ENCODE data around the gene PLIN5.
A peak's percentile ranks its signal among the peaks of the same experiment; 100 is the strongest.
"Not testable (repeated sequence)": the region's sequence is repeated elsewhere in the genome, so short reads cannot be mapped to it uniquely, and the experiment has no call there.

Gene PLIN5

DNA sequence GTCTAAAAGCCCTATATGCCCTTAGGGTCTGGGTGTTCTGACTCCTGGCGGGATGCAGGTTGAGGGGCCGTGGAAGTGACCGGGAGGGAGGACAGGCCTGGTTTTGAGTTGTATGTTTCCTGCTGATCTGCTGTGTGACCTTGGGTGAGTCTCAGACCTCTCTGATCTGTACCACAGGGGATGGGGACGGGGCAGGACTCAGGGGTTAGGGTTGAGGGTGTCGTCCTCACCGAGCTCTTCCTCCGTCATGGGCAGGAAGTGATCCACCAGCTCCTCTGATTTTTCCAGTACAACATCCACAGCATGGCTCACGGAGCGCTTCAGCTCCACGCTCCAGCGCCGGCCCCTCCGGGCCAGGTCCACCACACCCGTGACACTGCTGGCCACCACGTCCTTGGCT lies 6.2 kb downstream of the PLIN5 start:
- H3K9ac ChIP-seq (ENCODE audit: insufficient read length, low read depth) = no peak overlapping the region
- H3K36me3 ChIP-seq (ENCODE audit: insufficient read depth, insufficient read length, low read length) = no peaks in the 10 kb centered on the region
- H3K27me3 ChIP-seq (ENCODE audit: insufficient read depth, insufficient read length) = no peaks in the 10 kb centered on the region
- no peak for DNase-seq (ENCODE audit: low read depth, low spot score)
- TF ChIP-seq YY1 (IDR thresholded peaks at IDR 0.05; ENCODE audit: insufficient read depth, insufficient read length) = no peak
- TF ChIP-seq SUZ12 (IDR thresholded peaks at IDR 0.05; ENCODE audit: extremely low read depth, insufficient read depth, insufficient read length) = no peak
- TF ChIP-seq ZNF274 (IDR thresholded peaks at IDR 0.05; ENCODE audit: low read depth, low read length) = no peak
- H3K4me3 ChIP-seq (ENCODE audit: insufficient read length, low read depth) = no peak overlapping the region
- H3K9me3 ChIP-seq (ENCODE audit: insufficient read depth, low read length) = no peaks in the 10 kb centered on the region
- H3K4me1 ChIP-seq (ENCODE audit: insufficient read depth, insufficient read length) = no peaks in the 10 kb centered on the region

DNA sequence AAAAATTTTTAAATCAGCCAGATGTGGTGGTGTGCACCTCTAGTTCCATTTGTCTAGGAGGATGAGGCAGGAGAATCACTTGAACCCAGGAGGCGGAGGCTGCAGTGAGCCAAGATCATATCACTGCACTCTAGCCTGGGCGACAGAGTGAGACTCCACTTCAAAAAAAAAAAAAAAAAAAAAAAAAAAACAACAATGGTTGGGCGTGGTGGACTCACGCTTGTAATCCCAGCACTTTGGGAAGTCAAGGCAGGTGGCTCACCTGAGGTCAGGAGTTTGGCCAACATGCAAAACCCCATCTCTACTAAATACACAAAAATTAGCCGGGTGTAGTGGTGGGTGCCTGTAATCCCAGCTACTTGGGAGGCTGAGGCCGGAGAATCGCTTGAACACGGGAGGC lies 7.6 kb downstream of the PLIN5 start:
- not testable (repeated sequence) for H3K9ac ChIP-seq (ENCODE audit: insufficient read length, low read depth); H3K27me3 ChIP-seq (ENCODE audit: insufficient read depth, insufficient read length); DNase-seq (ENCODE audit: low read depth, low spot score); H3K9me3 ChIP-seq (ENCODE audit: insufficient read depth, low read length); H3K4me3 ChIP-seq (ENCODE audit: insufficient read length, low read depth); H3K4me1 ChIP-seq (ENCODE audit: insufficient read depth, insufficient read length); H3K36me3 ChIP-seq (ENCODE audit: insufficient read depth, insufficient read length, low read length)

DNA sequence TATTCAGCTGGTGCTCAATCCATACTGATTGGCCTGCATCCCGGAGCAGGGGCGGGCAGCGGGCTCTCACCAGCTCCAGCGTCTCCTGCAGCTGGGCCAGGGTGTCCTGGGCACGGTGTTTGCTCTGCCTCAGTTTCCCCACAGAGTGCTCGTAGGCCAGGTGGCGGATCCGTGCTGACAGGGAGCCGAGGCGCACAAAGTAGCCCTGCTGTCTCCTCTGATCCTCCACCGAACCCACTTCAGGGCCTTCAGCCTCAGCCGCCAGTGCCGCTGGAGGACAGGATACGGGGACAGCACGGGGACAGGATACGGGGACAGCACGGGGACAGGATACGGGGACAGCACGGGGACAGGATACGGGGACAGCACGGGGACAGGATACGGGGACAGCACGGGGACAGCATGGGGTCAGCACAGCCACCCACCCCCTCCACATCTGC lies 9.4 kb downstream of the PLIN5 start:
- Histone ChIP-seq H3K4me3 (ENCODE audit: insufficient read length, low read depth) (no peak overlapping the region), H3K4me1 (ENCODE audit: insufficient read depth, insufficient read length) (peaks cover 6% of the 10 kb centered on the region), H3K27me3 (ENCODE audit: insufficient read depth, insufficient read length) (peaks cover 11% of the 10 kb centered on the region), H3K36me3 (ENCODE audit: insufficient read depth, insufficient read length, low read length) (no peaks in the 10 kb centered on the region), H3K9ac (ENCODE audit: insufficient read length, low read depth) (no peak overlapping the region), H3K9me3 (ENCODE audit: insufficient read depth, low read length) (no peaks in the 10 kb centered on the region)
- DNase-seq (ENCODE audit: low read depth, low spot score) = no peak
- no peak for TF ChIP-seq YY1 (IDR thresholded peaks at IDR 0.05; ENCODE audit: insufficient read depth, insufficient read length)
- TF ChIP-seq SUZ12 (IDR thresholded peaks at IDR 0.05; ENCODE audit: extremely low read depth, insufficient read depth, insufficient read length) = no peak
- no peak for TF ChIP-seq ZNF274 (IDR thresholded peaks at IDR 0.05; ENCODE audit: low read depth, low read length)

GRCh38 chr19:4524808-4525562 lies 10.0 kb downstream of the PLIN5 start:
- Histone ChIP-seq H3K36me3 (ENCODE audit: insufficient read depth, insufficient read length, low read length) (no peaks in the 10 kb centered on the region), H3K4me1 (ENCODE audit: insufficient read depth, insufficient read length) (peaks cover 6% of the 10 kb centered on the region), H3K9ac (ENCODE audit: insufficient read length, low read depth) (no peak overlapping the region), H3K9me3 (ENCODE audit: insufficient read depth, low read length) (no peaks in the 10 kb centered on the region), H3K27me3 (ENCODE audit: insufficient read depth, insufficient read length) (peaks cover 11% of the 10 kb centered on the region), H3K4me3 (ENCODE audit: insufficient read length, low read depth) (no peak overlapping the region)
- no peak for TF ChIP-seq YY1 (IDR thresholded peaks at IDR 0.05; ENCODE audit: insufficient read depth, insufficient read length)
- no peak for TF ChIP-seq ZNF274 (IDR thresholded peaks at IDR 0.05; ENCODE audit: low read depth, low read length)
- no peak for TF ChIP-seq SUZ12 (IDR thresholded peaks at IDR 0.05; ENCODE audit: extremely low read depth, insufficient read depth, insufficient read length)
- peak; percentile 35 for DNase-seq (ENCODE audit: low read depth, low spot score)

GRCh38 chr19:4523306-4524110 lies 11.5 kb downstream of the PLIN5 start:
- peak; percentile 39 for DNase-seq (ENCODE audit: low read depth, low spot score)
- TF ChIP-seq SUZ12 (IDR thresholded peaks at IDR 0.05; ENCODE audit: extremely low read depth, insufficient read depth, insufficient read length) (no peak), YY1 (IDR thresholded peaks at IDR 0.05; ENCODE audit: insufficient read depth, insufficient read length) (no peak), ZNF274 (IDR thresholded peaks at IDR 0.05; ENCODE audit: low read depth, low read length) (no peak)
- Histone ChIP-seq H3K4me3 (ENCODE audit: insufficient read length, low read depth) (no peak overlapping the region), H3K9ac (ENCODE audit: insufficient read length, low read depth) (peak overlapping the region; percentile 28), H3K27me3 (ENCODE audit: insufficient read depth, insufficient read length) (peaks cover 22% of the 10 kb centered on the region), H3K9me3 (ENCODE audit: insufficient read depth, low read length) (no peaks in the 10 kb centered on the region), H3K36me3 (ENCODE audit: insufficient read depth, insufficient read length, low read length) (no peaks in the 10 kb centered on the region), H3K4me1 (ENCODE audit: insufficient read depth, insufficient read length) (peaks cover 6% of the 10 kb centered on the region)

DNA sequence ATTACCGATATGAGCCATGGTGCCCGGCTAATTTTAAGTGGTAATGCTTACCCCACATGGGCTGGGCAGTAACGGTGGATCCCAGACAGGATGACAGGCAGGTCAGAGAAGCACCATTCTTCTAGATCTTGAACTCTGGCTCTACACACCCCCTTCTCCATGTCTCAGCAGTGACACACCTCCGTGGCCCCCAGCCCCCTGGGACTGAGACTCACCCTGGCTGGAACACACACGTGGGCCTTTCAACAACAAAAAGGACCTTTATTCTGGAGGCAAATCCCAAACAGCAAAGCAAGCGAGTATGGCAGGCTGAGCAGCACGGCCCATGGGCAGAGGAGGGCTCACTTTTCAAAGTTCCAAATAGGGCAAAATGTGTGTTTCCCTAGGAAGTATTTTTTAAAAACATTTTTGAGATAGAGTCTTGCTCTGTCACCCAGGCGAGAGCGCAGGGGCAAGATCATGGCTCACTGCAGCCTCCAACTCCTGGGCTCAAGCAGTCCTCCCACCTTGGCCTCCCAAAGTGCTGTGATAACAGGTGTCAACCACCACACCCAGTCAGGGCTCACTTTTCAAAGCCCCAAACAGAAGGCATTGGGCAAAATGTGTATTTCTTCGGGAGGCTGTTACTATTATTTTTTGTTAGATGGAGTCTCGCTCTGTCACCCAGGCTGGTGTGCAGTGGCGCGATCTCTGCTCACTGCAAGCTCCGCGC lies 12.6 kb downstream of the PLIN5 start:
- Histone ChIP-seq H3K27me3 (ENCODE audit: insufficient read depth, insufficient read length) (peaks cover 23% of the 10 kb centered on the region), H3K4me3 (ENCODE audit: insufficient read length, low read depth) (no peak overlapping the region), H3K9ac (ENCODE audit: insufficient read length, low read depth) (no peak overlapping the region), H3K36me3 (ENCODE audit: insufficient read depth, insufficient read length, low read length) (no peaks in the 10 kb centered on the region), H3K4me1 (ENCODE audit: insufficient read depth, insufficient read length) (peaks cover 6% of the 10 kb centered on the region), H3K9me3 (ENCODE audit: insufficient read depth, low read length) (no peaks in the 10 kb centered on the region)
- TF ChIP-seq SUZ12 (IDR thresholded peaks at IDR 0.05; ENCODE audit: extremely low read depth, insufficient read depth, insufficient read length) (no peak), YY1 (IDR thresholded peaks at IDR 0.05; ENCODE audit: insufficient read depth, insufficient read length) (no peak), ZNF274 (IDR thresholded peaks at IDR 0.05; ENCODE audit: low read depth, low read length) (no peak)
- no peak for DNase-seq (ENCODE audit: low read depth, low spot score)

- Histone ChIP-seq H3K4me3 (ENCODE audit: insufficient read length, low read depth) (no peak overlapping the region), H3K4me1 (ENCODE audit: insufficient read depth, insufficient read length) (peaks cover 8% of the 10 kb centered on the region), H3K9me3 (ENCODE audit: insufficient read depth, low read length) (no peaks in the 10 kb centered on the region), H3K9ac (ENCODE audit: insufficient read length, low read depth) (no peak overlapping the region), H3K36me3 (ENCODE audit: insufficient read depth, insufficient read length, low read length) (no peaks in the 10 kb centered on the region), H3K27me3 (ENCODE audit: insufficient read depth, insufficient read length) (peaks cover 26% of the 10 kb centered on the region)
- TF ChIP-seq YY1 (IDR thresholded peaks at IDR 0.05; ENCODE audit: insufficient read depth, insufficient read length) = no peak
- TF ChIP-seq ZNF274 (IDR thresholded peaks at IDR 0.05; ENCODE audit: low read depth, low read length) = no peak
- TF ChIP-seq SUZ12 (IDR thresholded peaks at IDR 0.05; ENCODE audit: extremely low read depth, insufficient read depth, insufficient read length) = no peak
- DNase-seq (ENCODE audit: low read depth, low spot score) = no peak
These were observed 13.2 kb downstream of the PLIN5 start for GRCh38 chr19:4521888-4522242.
